ENCODE results near the gene HSCB. TPM values are rescaled to one million over a fixed set of nuclear protein-coding genes. Genes with fewer than 3 reads are reported as not detected.

The HSCB gene
- total RNA-seq, 1 donor from 2014 or later: 15.3 TPM

- no peak overlapping the region for H3K4me3 Mint-ChIP-seq (ENCODE audit: low read depth)
- H3K9me3 Mint-ChIP-seq (ENCODE audit: low read depth): no peaks in the 10 kb centered on the region
- TF ChIP-seq CTCF (IDR thresholded peaks at IDR 0.05; ENCODE audit: unreplicated experiment): no peak
- H3K36me3 Mint-ChIP-seq (ENCODE audit: insufficient read depth): peaks cover 7% of the 10 kb centered on the region
- no peaks in the 10 kb centered on the region for H3K27me3 Mint-ChIP-seq
- peaks cover 11% of the 10 kb centered on the region for H3K4me1 Mint-ChIP-seq (ENCODE audit: low read depth)
- H3K27ac Mint-ChIP-seq: no peak overlapping the region
- DNase-seq (ENCODE audit: low spot score, unreplicated experiment): no peak
Observed at GRCh38 chr22:28710107-28710506, 31.7 kb upstream of the HSCB start.

GRCh38 chr22:28710576-28711191, 31.2 kb upstream of the HSCB start:
- no peak for DNase-seq (ENCODE audit: low spot score, unreplicated experiment)
- Mint-ChIP-seq H3K4me3 (ENCODE audit: low read depth) (no peak overlapping the region), H3K4me1 (ENCODE audit: low read depth) (peaks cover 11% of the 10 kb centered on the region), H3K27me3 (no peaks in the 10 kb centered on the region), H3K27ac (no peak overlapping the region), H3K36me3 (ENCODE audit: insufficient read depth) (peaks cover 7% of the 10 kb centered on the region), H3K9me3 (ENCODE audit: low read depth) (no peaks in the 10 kb centered on the region)
- no peak for TF ChIP-seq CTCF (IDR thresholded peaks at IDR 0.05; ENCODE audit: unreplicated experiment)

GRCh38 chr22:28711341-28711740, 30.5 kb upstream of the HSCB start:
- Mint-ChIP-seq H3K9me3 (ENCODE audit: low read depth) (no peaks in the 10 kb centered on the region), H3K4me1 (ENCODE audit: low read depth) (peaks cover 11% of the 10 kb centered on the region), H3K27ac (no peak overlapping the region), H3K4me3 (ENCODE audit: low read depth) (no peak overlapping the region), H3K27me3 (no peaks in the 10 kb centered on the region), H3K36me3 (ENCODE audit: insufficient read depth) (peaks cover 7% of the 10 kb centered on the region)
- TF ChIP-seq CTCF (IDR thresholded peaks at IDR 0.05; ENCODE audit: unreplicated experiment): no peak
- DNase-seq (ENCODE audit: low spot score, unreplicated experiment): no peak

GRCh38 chr22:28711820-28712777, 29.7 kb upstream of the HSCB start:
- DNase-seq (ENCODE audit: low spot score, unreplicated experiment): no peak
- no peak for TF ChIP-seq CTCF (IDR thresholded peaks at IDR 0.05; ENCODE audit: unreplicated experiment)
- no peak overlapping the region for H3K4me3 Mint-ChIP-seq (ENCODE audit: low read depth)
- no peaks in the 10 kb centered on the region for H3K27me3 Mint-ChIP-seq
- peaks cover 11% of the 10 kb centered on the region for H3K4me1 Mint-ChIP-seq (ENCODE audit: low read depth)
- H3K27ac Mint-ChIP-seq: peak overlapping the region; percentile 38
- H3K9me3 Mint-ChIP-seq (ENCODE audit: low read depth): no peaks in the 10 kb centered on the region
- H3K36me3 Mint-ChIP-seq (ENCODE audit: insufficient read depth): peaks cover 7% of the 10 kb centered on the region

- Mint-ChIP-seq H3K27me3 (no peaks in the 10 kb centered on the region), H3K27ac (no peak overlapping the region), H3K4me3 (ENCODE audit: low read depth) (no peak overlapping the region), H3K36me3 (ENCODE audit: insufficient read depth) (peaks cover 5% of the 10 kb centered on the region), H3K9me3 (ENCODE audit: low read depth) (no peaks in the 10 kb centered on the region), H3K4me1 (ENCODE audit: low read depth) (peaks cover 9% of the 10 kb centered on the region)
- DNase-seq (ENCODE audit: low spot score, unreplicated experiment): no peak
- no peak for TF ChIP-seq CTCF (IDR thresholded peaks at IDR 0.05; ENCODE audit: unreplicated experiment)
Observed at GRCh38 chr22:28714043-28714628, 27.7 kb upstream of the HSCB start.

Data from progenitor cell of endocrine pancreas (in vitro differentiated cells).